NCI-H2196 treated with DMSO at 0.1 percent for 48 hours (cell line): ENCODE results near the gene SAXO2.
"Not testable (repeated sequence)": the region's sequence is repeated elsewhere in the genome, so short reads cannot be mapped to it uniquely, and the experiment has no call there.

ENCODE experiments used
- DNase-seq: peaks from one replicate; lab custom pipeline; 2025; ENCODE audit not compliant: unreplicated experiment; lab: John Stamatoyannopoulos, UW

SAXO2 gene

DNA sequence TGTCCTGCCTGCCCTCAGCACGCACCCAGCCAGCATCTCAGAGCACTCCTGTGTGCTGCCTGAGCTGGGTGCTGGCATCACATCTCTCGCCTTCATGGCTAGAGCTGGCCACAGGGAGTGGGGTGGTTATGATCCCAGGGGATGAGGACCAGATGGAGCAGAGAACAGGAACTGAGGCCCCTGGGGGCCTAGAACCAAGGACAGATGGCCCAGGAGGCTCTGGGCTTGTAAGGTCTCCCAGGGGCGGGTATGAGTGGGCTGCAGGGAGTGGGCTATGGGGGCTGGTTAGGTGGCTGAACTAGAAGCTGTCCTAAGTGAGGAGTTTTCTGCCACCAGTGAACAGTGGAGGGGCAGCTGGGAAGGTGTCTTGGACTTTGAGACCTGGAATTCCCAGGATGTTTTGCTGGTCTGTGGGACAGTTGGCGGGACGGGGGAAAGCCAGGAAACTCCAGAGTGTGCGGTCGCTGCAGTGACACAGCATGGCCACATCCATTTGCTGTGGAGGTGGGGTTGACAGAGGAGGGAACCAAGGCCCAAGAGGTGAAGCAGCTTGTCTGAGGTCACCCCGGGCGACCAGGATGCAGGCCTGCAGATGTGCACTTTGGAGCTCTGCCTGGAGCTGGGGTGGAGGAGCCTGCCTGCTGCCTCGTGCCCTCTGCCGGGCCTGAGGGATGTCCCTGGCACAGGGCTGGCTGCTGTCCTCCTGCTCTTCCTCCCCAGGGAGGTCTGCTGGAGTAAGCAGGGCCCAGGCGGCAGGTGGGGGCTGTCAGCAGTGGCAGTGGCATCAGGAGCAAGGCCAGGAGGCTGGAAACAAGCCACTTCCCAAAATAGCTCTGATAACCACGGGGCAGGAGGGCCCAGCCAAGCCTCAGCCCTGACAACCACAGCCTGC lies 70.3 kb downstream of the SAXO2 start:
- not testable (repeated sequence) for DNase-seq

DNA sequence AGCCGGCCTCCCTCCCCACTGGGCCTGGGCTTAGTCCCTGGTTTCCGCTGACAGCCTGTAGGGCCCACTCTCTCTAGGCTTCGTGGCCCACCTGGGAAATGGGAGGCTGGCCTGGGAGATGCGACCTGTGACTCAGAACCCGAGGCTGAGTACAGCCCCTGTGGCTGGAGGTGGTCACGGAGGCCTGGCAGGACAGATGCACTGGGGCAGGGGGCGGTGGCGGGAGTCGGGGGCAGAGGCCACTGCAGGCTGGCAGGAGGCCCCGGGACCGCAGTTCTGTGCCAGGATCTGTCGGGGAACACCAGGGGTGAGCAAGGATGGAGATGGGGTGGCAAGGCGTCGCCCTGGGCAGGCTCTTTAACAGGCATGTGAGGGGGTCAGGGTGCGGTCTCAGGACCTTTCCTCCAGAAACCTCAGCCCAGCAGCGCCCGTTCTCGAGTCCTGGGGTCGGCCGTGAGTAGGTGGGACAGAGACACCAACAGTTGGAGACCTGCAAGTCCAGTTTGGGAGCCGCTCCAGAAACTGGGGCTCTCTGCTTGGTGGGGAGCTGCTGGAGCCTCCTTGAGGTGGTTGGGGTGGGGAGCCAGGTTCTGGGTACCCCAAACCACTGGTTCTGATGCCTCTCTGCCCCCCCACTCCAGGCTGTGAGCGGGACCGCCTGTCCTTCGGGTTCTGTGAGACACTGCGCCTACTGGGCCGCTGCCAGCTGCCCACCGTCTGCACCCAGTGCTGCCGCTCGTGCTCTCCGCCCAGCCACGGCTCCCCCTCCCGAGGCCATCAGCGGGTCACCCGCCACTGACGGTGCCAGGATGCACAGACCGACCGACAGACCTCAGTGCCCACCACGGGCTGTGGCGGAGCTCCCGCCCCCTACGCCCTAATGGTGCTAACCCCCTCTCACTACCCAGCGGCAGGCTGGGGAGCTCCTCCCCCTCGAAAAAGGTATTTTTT lies 71.3 kb downstream of the SAXO2 start:
- DNase-seq, result not testable (repeated sequence)
